ENCODE measurements around the gene USPL1.

Gene USPL1

DNA sequence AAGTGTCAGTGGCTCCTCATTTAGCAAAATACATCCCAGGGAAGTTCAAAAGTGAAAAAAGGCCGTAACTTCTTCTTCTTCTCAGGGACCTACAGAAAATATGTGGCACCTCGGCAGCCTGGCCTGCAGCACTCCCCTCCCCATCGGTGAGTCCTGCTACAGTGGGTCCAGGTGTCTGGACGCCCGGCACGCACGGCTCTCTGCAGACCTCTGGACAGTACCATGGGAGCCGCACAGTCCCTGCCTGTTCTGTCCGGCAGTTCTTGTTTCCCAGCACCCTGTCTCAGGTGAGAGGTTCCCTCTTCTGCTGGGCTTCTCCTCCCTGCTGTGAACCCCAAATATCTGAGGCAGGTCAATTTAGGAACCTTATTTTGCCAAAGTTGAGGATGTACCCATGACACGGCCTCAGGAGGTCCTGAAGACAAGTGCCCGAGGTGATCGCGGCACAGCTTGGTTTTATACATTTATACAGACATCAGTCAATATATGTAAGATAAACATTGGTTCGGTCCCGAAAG lies 80.8 kb downstream of the USPL1 start:
- no peak for DNase-seq

DNA sequence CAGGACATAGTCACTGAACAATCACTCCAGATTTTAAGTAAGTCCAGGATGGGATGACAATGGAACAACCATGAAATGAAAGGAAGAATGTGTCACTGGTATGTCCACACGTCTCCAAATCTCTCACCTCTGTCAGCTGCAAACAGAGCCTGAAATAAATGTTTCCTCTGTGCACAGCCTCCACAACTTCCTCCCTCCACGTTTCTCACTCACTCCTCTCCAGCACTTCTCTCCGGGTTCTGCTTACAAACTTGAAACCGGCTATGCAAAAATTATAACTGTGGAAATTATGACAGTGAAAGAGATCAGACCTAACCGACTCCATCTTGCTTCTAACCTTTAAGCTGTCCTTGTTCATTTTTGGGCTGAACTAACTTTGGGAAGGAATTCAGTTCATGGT lies 82.6 kb downstream of the USPL1 start:
- DNase-seq, result no peak

DNA sequence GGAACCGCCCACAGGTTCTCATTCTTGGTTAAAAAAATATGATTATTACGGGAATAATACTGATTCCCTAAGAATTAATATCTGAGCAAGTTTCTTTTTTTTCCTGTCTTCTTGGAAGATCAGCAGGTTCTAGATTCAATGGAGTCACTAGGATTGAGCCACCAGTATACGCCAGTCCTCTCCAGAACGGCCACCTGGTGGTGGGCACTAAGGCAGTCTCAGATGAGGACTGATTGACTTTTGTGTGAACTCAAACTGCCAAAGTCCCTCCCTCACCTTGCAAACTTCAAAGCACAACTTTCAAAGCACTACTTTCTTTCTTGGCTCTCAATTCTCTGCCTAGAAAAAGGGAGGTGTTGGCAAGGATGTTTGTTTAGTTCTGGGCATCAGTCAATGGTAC lies 84.3 kb downstream of the USPL1 start:
- no peak for DNase-seq

DNA sequence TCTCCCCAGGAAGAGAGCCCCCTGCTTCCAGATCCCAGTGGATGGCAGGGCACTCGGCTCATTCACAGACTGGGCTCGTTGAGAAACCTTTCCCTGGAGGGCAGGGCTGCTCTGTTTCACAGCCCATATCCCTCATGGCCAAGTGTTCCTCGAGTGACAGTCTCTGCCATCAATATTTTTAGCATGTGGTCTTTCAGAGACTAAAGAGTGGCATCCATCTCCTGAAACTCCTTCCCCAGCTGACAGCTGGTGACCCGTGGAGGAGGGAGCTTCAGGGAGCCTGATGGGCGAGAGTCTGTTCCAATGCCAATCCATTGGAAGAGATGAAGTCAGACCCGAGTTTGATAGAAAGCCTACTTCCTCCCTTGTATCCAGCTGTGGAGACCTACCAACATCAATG lies 86.9 kb downstream of the USPL1 start:
- no peak for DNase-seq

DNA sequence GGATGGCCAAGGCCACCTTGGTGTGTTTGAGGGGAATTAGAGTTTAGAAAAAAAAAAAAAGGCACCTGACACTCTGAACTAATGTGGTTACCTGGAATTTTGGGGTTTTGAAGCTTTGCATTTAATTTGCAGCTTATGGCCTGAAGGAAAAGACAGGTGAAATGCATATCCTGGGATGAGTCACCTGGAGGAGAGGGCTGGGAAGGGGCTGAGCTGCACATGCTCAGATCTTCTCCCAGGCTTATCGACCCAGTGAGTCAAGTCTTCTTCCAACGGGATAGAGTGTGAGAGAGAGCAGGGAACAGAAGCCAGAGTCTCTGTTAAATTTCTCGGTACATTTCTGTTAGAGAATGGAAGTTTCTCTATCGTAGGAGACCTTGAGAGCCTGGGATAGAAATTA lies 88.0 kb downstream of the USPL1 start:
- no peak for DNase-seq

DNA sequence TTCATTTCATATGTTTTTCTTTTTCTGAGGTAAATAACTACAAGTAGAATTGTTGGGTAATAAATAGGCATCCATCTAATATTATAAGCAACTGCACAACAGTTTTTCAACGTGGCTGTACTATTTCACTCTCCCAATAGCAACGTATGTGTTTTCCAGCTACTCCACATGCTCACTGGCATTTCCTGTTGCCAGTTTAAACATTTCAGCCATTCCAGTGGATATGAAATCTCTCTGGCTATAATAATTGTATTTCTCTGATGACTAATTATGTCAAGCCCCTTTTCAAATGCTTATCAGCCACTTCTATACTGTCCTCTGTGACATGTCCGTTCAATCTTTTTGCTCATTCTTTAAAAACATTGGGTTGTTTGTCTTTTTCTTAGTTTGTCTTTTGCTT lies 90.8 kb downstream of the USPL1 start:
- DNase-seq, result no peak
